ENCODE results near the gene SOS1. TPM values are rescaled to one million over a fixed set of nuclear protein-coding genes. Genes with fewer than 3 reads are reported as not detected.

Gene SOS1
- total and polyA plus RNA-seq, 2 of the 13 experiments (the other 11 are each of a cell fraction or from before 2014, with no cell fraction given): 20.8 to 60.4 TPM

- TF ChIP-seq FOXO4 (CRISPR knock-in tag; conservative IDR thresholded peaks at IDR 0.05) (0 out of 2 replicates have a peak, but pooled peaks have one; percentile 67), SAP130 (CRISPR knock-in tag; IDR thresholded peaks at IDR 0.05; ENCODE audit: low read depth) (peak; percentile 38; the same call in 1 of the 2 replicates), HNRNPLL (IDR thresholded peaks at IDR 0.05; ENCODE audit: low read depth, low read length, poor library complexity, severe bottlenecking) (peak; percentile 73), ZC3H13 (CRISPR knock-in tag; IDR thresholded peaks at IDR 0.05) (peak; percentile 80; the same call in 1 of the 2 replicates), NFATC3 (CRISPR knock-in tag; IDR thresholded peaks at IDR 0.05) (no peak), HNF1B (CRISPR knock-in tag; IDR thresholded peaks at IDR 0.05) (peak; percentile 62; the same call in 1 of the 2 replicates), RBFOX2 (IDR thresholded peaks at IDR 0.05; ENCODE audit: low read depth, low read length) (no peak), RORA (CRISPR knock-in tag; IDR thresholded peaks at IDR 0.05) (no peak), MED13 (CRISPR knock-in tag; IDR thresholded peaks at IDR 0.05) (0 out of 2 replicates have a peak, but pooled peaks have one; percentile 40), ZNF646 (CRISPR knock-in tag; IDR thresholded peaks at IDR 0.05) (peak; percentile 19; the same call in 1 of the 2 replicates), ZNF740 (CRISPR knock-in tag; IDR thresholded peaks at IDR 0.05) (peak; percentile 54; the same call in 1 of the 2 replicates), THAP8 (CRISPR knock-in tag; IDR thresholded peaks at IDR 0.05; ENCODE audit: borderline replicate concordance) (0 out of 2 replicates have a peak, but pooled peaks have one; percentile 35)
Measured at GRCh38 chr2:39119732-39120520, 925 bp downstream of the SOS1 start (continued).

All from HepG2 (cell line).